Sigmoid colon (tissue), 7 donors: ENCODE measurements around the gene SYNE2. TPM values are rescaled to one million over a fixed set of nuclear protein-coding genes. Genes with fewer than 3 reads are reported as not detected.
"Not testable (repeated sequence)": the region's sequence is repeated elsewhere in the genome, so short reads cannot be mapped to it uniquely, and the experiment has no call there.

Experiments used
- DNase-seq: peaks from one replicate; pipeline ENCODE4 v3.0.0-alpha.2; 2019
- H3K27ac ChIP-seq, 4 donors: fragments of 200-600 bp; sonication (generic); one replicate each; pipeline ENCODE4 v1.5.1; 2016 to 2019; ENCODE audit warnings: mild to moderate bottlenecking in 1 of 4
- H3K27me3 ChIP-seq, 3 donors: fragments of 200-600 bp; sonication (generic); one replicate each; pipeline ENCODE4 v1.5.1; 2019; ENCODE audit warnings: mild to moderate bottlenecking in 1 of 3
- H3K36me3 ChIP-seq, 4 donors: fragments of 200-600 bp; sonication (generic); one replicate each; pipeline ENCODE4 v1.5.1; 2016 to 2019
- H3K4me1 ChIP-seq, 4 donors: fragments of 200-600 bp; sonication (generic); one replicate each; pipeline ENCODE4 v1.5.1; 2017 to 2019
- H3K4me3 ChIP-seq, 4 donors: fragments of 200-600 bp; sonication (generic); one replicate each; pipeline ENCODE4 v1.5.1; 2017 to 2019; ENCODE audit warnings: mild to moderate bottlenecking in 2 of 4, moderate library complexity in 1 of 4
- H3K9me3 ChIP-seq, 4 donors: fragments of 200-600 bp in 3 of 4; sonication (generic) in 3 of 4; one replicate each; pipeline versions ENCODE4 v1.5.1 to v1.6.1; 2013 to 2019
- EP300 ChIP-seq, 4 donors: sonication (generic); formaldehyde crosslinking; IDR thresholded peaks; one replicate each; pipeline ENCODE4 v1.6.1; 2017; ENCODE audit warnings: antibody characterized with exemption in 4 of 4
- POLR2A ChIP-seq, 2 donors: fragments of 450-650 bp; IDR thresholded peaks; one replicate each; pipeline ENCODE4 v1.6.1; 2016; ENCODE audit warnings: antibody characterized with exemption in 2 of 2, mild to moderate bottlenecking in 2 of 2, moderate library complexity in 2 of 2
- POLR2AphosphoS5 ChIP-seq, 4 donors: sonication (generic); formaldehyde crosslinking; IDR thresholded peaks; one replicate each; pipeline ENCODE4 v1.6.1; 2017; ENCODE audit warnings: antibody characterized with exemption in 4 of 4
- WGBS, 2 donors: extraction: QIAGEN DNeasy Blood & Tissue Kit; methylation state at CpG; one replicate each; pipeline ENCODE4 v1.1.7; 2013; 5-methylcytosine and 5-hydroxymethylcytosine counted together
- intact Hi-C: fragments of 100-400 bp; cut with DNase I; formaldehyde crosslinking; loops from one replicate; pipeline ENCODE4 v1.15.1; 2023
- polyA plus RNA-seq, 3 donors: library from polyadenylated mRNA; stranded (reverse); fragments of 200-250 nt; gene quantifications; one replicate each; pipeline ENCODE4 v1.2.3, GENCODE V29; 2013
- total RNA-seq, 4 donors: library from RNA; depleted of rRNA; stranded (reverse); fragments of >200 nt; gene quantifications; one replicate each; pipeline ENCODE4 v1.1.0, GENCODE V29; 2016
- TF ChIP-seq, protein P1 (sequence below), 4 experiments: fragments of 450-650 bp in 3 of 4; fragments of 200-600 bp in 1 of 4; IDR thresholded peaks; one replicate each; pipeline ENCODE4 v1.5.1; 2016 to 2019; ENCODE audit warnings: antibody characterized with exemption in 4 of 4, mild to moderate bottlenecking in 3 of 4, moderate library complexity in 2 of 4
- donor health status: healthy with polysubstance abuse.
- donor health status: Bipolar disorder and iron deficiency.
- donor health status: healthy.

Gene SYNE2
- total and polyA plus RNA-seq, 7 donors, result 25.8 to 70.6 (median 54.6) TPM

DNA sequence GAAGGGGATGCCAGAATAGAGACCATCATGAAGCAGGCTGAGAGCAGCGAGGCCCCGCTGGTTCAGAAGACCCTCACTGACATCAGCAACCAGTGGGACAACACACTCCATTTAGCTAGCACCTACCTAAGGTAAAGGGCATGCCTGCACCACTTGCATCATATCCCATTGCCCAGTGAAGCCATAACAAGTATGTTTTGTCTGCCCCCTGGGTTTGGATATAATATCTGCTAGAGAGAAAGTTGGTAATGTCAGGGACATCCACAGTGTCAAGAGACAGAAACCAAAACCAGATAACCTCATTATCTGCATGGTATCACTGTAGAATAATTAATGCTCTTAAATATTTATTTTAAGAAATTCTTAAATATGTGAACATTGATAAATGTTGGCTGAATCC, 173.8 kb downstream of the SYNE2 start:
- no peak for DNase-seq
- intact Hi-C loops, result no loop called here
- no peak overlapping the region for H3K4me3 ChIP-seq
- no peak overlapping the region for H3K27ac ChIP-seq
- WGBS, 2 donors, result 95 to 99% methylated on average over 2 of the region's 2 CpGs
- peaks cover 0 to 57% (median 7%) of the 10 kb centered on the region in 4 donors for H3K36me3 ChIP-seq
- H3K4me1 ChIP-seq, result no peaks in the 10 kb centered on the region
- TF ChIP-seq, protein P1, sequence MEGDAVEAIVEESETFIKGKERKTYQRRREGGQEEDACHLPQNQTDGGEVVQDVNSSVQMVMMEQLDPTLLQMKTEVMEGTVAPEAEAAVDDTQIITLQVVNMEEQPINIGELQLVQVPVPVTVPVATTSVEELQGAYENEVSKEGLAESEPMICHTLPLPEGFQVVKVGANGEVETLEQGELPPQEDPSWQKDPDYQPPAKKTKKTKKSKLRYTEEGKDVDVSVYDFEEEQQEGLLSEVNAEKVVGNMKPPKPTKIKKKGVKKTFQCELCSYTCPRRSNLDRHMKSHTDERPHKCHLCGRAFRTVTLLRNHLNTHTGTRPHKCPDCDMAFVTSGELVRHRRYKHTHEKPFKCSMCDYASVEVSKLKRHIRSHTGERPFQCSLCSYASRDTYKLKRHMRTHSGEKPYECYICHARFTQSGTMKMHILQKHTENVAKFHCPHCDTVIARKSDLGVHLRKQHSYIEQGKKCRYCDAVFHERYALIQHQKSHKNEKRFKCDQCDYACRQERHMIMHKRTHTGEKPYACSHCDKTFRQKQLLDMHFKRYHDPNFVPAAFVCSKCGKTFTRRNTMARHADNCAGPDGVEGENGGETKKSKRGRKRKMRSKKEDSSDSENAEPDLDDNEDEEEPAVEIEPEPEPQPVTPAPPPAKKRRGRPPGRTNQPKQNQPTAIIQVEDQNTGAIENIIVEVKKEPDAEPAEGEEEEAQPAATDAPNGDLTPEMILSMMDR (IDR thresholded peaks at IDR 0.05), result no peak
- TF ChIP-seq POLR2AphosphoS5 (IDR thresholded peaks at IDR 0.05) (no peak), POLR2A (IDR thresholded peaks at IDR 0.05) (no peak), EP300 (IDR thresholded peaks at IDR 0.05) (no peak)
- H3K9me3 ChIP-seq, result no peaks in the 10 kb centered on the region
- H3K27me3 ChIP-seq, result no peaks in the 10 kb centered on the region

DNA sequence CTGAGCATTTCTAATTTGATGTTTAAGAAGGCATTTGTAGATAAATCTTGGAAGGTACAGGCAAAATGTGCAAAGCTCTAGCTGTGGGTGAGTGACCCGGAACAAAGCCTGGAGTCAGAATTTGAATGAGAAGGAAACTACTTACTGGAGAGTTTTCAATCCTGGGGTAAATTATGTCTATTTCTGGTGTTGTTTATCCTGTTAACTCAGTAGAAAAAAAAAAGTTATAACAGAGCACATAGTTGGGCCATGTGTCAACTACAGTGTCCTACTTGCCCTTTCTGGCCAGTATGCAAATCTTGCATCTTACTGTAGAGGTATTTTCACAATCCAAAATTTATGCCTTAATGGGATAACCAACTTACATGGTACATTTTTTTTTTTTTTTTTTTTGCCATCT, 182.3 kb downstream of the SYNE2 start:
- TF ChIP-seq EP300 (IDR thresholded peaks at IDR 0.05) (no peak), POLR2AphosphoS5 (IDR thresholded peaks at IDR 0.05) (no peak), POLR2A (IDR thresholded peaks at IDR 0.05) (no peak)
- TF ChIP-seq, protein P1 (IDR thresholded peaks at IDR 0.05), result no peak
- no peak overlapping the region for H3K4me3 ChIP-seq
- intact Hi-C loops, result no loop called here
- peak overlapping the region in 1 of 4 donors; percentile 30 for H3K27ac ChIP-seq
- no peaks in the 10 kb centered on the region for H3K9me3 ChIP-seq
- DNase-seq, result no peak
- H3K36me3 ChIP-seq, result peaks cover 0 to 10% (median 0%) of the 10 kb centered on the region in 4 donors
- H3K27me3 ChIP-seq, result no peaks in the 10 kb centered on the region
- H3K4me1 ChIP-seq, result no peaks in the 10 kb centered on the region
- WGBS, 2 donors, result 84 to 90% methylated on average over 1 of the region's 1 CpG

DNA sequence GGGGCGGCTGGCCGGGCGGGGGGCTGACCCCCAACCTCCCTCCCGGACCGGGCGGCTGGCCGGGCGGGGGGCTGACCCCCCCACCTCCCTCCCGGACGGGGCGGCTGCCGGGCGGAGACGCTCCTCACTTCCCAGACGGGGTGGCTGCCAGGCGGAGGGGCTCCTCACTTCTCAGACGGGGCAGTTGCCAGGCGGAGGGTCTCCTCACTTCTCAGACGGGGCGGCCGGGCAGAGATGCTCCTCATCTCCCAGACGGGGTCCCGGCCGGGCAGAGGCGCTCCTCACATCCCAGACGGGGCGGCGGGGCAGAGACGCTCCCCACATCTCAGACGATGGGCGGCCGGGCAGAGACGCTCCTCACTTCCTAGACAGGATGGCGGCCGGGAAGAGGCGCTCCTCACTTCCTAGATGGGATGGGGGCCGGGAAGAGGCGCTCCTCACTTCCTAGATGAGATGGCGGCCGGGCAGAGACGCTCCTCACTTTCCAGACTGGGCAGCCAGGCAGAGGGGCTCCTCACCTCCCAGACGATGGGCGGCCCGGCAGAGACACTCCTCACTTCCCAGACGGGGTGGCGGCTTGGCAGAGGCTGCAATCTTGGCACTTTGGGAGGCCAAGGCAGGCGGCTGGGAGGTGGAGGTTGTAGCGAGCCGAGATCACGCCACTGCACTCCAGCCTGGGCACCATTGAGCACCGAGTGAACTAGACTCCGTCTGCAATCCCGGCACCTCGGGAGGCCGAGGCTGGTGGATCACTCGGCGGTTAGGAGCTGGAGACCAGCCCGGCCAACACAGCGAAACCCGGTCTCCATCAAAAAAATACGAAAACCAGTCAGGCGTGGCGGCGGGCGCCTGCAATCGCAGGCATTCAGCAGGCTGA, 185.3 kb downstream of the SYNE2 start:
- H3K9me3 ChIP-seq, H3K27me3 ChIP-seq, intact Hi-C loops, H3K36me3 ChIP-seq, H3K4me3 ChIP-seq, H3K4me1 ChIP-seq, DNase-seq, H3K27ac ChIP-seq: not testable (repeated sequence)
- WGBS, 2 donors, result 97 to 99% methylated on average over 64 to 65 of the region's 66 CpGs

DNA sequence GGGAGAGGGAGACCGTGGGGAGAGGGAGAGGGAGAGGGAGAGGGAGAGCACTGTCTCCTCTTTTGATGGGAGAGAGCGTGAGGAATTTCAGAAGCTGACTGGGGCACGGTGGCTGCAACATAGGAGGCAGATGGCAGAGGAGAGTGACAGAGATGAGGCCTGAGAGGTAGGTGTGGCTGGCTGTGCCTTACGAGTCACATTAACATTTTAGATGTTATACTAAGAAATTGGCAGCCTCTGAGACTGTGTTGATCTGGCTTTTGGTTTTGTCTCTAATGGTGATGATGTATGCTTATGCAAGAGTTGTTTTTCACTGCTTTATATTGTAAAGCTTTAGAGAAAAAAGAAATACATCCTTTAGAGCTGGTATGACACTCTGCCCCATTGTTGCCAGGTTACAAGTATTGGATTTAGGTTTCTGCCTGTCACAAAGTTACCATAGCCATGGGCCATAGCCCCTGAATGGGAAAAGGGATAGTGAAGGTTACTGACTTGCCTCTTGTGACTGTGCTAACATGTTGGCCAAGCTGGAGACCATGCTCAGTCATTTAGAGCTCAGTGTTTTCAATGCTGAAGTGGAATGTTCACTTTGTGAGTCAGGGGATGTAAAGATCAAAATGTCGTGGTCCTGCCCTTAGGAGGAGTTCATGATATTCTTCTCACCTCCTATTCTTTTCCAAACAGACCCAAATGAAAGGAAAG, 186.2 kb downstream of the SYNE2 start:
- 96 to 99% methylated on average over 4 of the region's 5 CpGs for WGBS, 2 donors
- H3K9me3 ChIP-seq, result no peaks in the 10 kb centered on the region
- DNase-seq, result no peak
- H3K27me3 ChIP-seq, result no peaks in the 10 kb centered on the region
- no peak overlapping the region for H3K27ac ChIP-seq
- TF ChIP-seq POLR2A (IDR thresholded peaks at IDR 0.05), result no peak
- TF ChIP-seq POLR2AphosphoS5 (IDR thresholded peaks at IDR 0.05), result no peak
- no peak for TF ChIP-seq EP300 (IDR thresholded peaks at IDR 0.05)
- TF ChIP-seq, protein P1 (IDR thresholded peaks at IDR 0.05), result no peak
- no peaks in the 10 kb centered on the region for H3K4me1 ChIP-seq
- no peak overlapping the region for H3K4me3 ChIP-seq
- intact Hi-C loops, result no loop called here
- H3K36me3 ChIP-seq, result no peaks in the 10 kb centered on the region

DNA sequence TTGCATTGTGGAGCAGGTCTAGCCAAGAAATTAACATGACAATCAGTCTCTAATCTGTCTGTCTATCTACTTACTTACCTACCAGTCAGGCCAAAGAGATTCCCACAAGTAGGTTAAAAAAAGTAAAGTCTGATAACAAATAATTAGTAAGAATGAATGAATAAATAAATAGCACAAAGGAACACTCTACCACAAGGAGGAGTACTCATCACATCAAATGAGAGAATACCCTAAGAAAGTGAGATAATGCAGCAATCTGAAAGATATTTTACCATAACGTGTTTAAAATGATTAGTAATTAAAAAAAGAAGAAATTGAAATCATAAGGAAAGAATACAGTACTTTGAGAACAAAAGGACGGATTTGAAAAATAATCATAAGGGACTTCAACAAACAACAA, 187.2 kb downstream of the SYNE2 start:
- H3K9me3 ChIP-seq, result no peaks in the 10 kb centered on the region
- H3K4me3 ChIP-seq, result no peak overlapping the region
- no peak for DNase-seq
- WGBS, 2 donors, result 92 to 93% methylated on average over 2 of the region's 2 CpGs
- no peaks in the 10 kb centered on the region for H3K4me1 ChIP-seq
- H3K27me3 ChIP-seq, result no peaks in the 10 kb centered on the region
- H3K27ac ChIP-seq, result no peak overlapping the region
- intact Hi-C loops, result no loop called here
- no peak for TF ChIP-seq POLR2AphosphoS5 (IDR thresholded peaks at IDR 0.05)
- no peak for TF ChIP-seq EP300 (IDR thresholded peaks at IDR 0.05)
- no peak for TF ChIP-seq POLR2A (IDR thresholded peaks at IDR 0.05)
- TF ChIP-seq, protein P1 (IDR thresholded peaks at IDR 0.05), result no peak
- H3K36me3 ChIP-seq, result no peaks in the 10 kb centered on the region

DNA sequence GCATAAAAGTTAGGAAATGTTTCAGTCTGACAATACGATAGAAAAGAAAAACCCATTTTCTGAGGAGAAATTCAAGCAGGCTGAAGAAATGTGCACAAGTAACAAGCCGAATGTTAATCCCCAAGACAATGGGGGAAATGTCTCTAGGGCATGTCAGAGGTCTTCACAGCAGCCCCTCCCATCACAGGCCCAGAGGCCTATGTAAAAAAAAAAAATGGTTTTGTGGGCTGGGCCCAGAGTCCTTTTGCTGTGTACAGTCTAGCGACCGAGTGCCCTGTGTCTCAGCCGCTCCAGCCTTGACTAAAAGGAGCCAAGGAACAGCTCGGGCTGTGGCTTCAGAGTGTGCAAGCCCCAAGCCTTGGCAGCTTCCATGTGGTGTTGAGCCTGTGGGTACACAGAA, 190.5 kb downstream of the SYNE2 start:
- H3K9me3 ChIP-seq, H3K4me1 ChIP-seq, H3K27ac ChIP-seq, H3K4me3 ChIP-seq, H3K27me3 ChIP-seq, DNase-seq, intact Hi-C loops, H3K36me3 ChIP-seq: not testable (repeated sequence)
- 97 to 98% methylated on average over 6 of the region's 6 CpGs for WGBS, 2 donors
